IPS DF 6.9 (cell line): ENCODE measurements around the gene PXDC1.
A peak's percentile ranks its signal among the peaks of the same experiment; 100 is the strongest.

ENCODE experiments used
- DNase-seq: peaks from one replicate; pipeline ENCODE4 v3.0.0-alpha.2; 2013; ENCODE audit warnings: low read depth, low spot score
- H3K27ac ChIP-seq: one replicate; pipeline ENCODE4 v1.5.1; 2013; ENCODE audit warnings: low read length, control low read depth
- H3K27me3 ChIP-seq: 2 replicates; pipeline ENCODE4 v1.6.1; 2013; ENCODE audit warnings: mild to moderate bottlenecking, low read length; ENCODE audit not compliant: control insufficient read depth, insufficient read depth
- H3K36me3 ChIP-seq: 2 replicates; pipeline ENCODE4 v1.6.1; 2013; ENCODE audit warnings: low read length; ENCODE audit not compliant: control insufficient read depth, insufficient read depth
- H3K4me1 ChIP-seq: 2 replicates; pipeline ENCODE4 v1.6.1; 2013; ENCODE audit warnings: low read length; ENCODE audit not compliant: control insufficient read depth, insufficient read depth
- H3K4me3 ChIP-seq: 2 replicates; pipeline ENCODE4 v1.5.1; 2013; ENCODE audit warnings: mild to moderate bottlenecking, low read length
- H3K9me3 ChIP-seq: 2 replicates; pipeline ENCODE4 v1.6.1; 2013; ENCODE audit warnings: low read length, inconsistent platforms; ENCODE audit not compliant: control insufficient read depth, insufficient read depth
- WGBS: extraction: QIAGEN DNeasy Blood & Tissue Kit; methylation state at CpG from one replicate; pipeline ENCODE4 v1.1.7; 2013; ENCODE audit warnings: mixed read lengths, missing lambda C conversion rate; ENCODE audit not compliant: insufficient read length, insufficient coverage; 5-methylcytosine and 5-hydroxymethylcytosine counted together

PXDC1 gene

GRCh38 chr6:3751077-3751729 is at the start of gene PXDC1:
PXDC1 (minus strand) TSS chr6:3751713; CDS start chr6:3751531, 182 bp downstream.
- Histone ChIP-seq H3K9me3 (no peaks in the 10 kb centered on the region), H3K4me1 (peaks cover 2% of the 10 kb centered on the region; the same call in 1 of the 2 replicates), H3K27ac (no peak within 1 kb of the TSS), H3K27me3 (peaks cover 21% of the 10 kb centered on the region; the same call in 1 of the 2 replicates), H3K36me3 (no peaks in the 10 kb centered on the region), H3K4me3 (peak within 1 kb of the TSS; percentile 32; the same call in 1 of the 2 replicates)
- DNase-seq: no peak
- no CpG with 5 or more reads among the region's 88 CpGs for WGBS

GRCh38 chr6:3800850-3801591 is 49.5 kb upstream of the PXDC1 start:
- Histone ChIP-seq H3K9me3 (no peaks in the 10 kb centered on the region), H3K27ac (no peak overlapping the region), H3K36me3 (no peaks in the 10 kb centered on the region), H3K27me3 (no peaks in the 10 kb centered on the region), H3K4me3 (no peak overlapping the region), H3K4me1 (no peaks in the 10 kb centered on the region)
- WGBS: no CpG with 5 or more reads among the region's 11 CpGs
- DNase-seq: no peak

- H3K36me3 ChIP-seq: no peaks in the 10 kb centered on the region
- no peak overlapping the region for H3K4me3 ChIP-seq
- no peak for DNase-seq
- H3K27me3 ChIP-seq: no peaks in the 10 kb centered on the region
- no CpG with 5 or more reads among the region's 6 CpGs for WGBS
- no peaks in the 10 kb centered on the region for H3K9me3 ChIP-seq
- H3K4me1 ChIP-seq: no peaks in the 10 kb centered on the region
- no peak overlapping the region for H3K27ac ChIP-seq
Observed at GRCh38 chr6:3799719-3800118, 48.2 kb upstream of the PXDC1 start.

- no peaks in the 10 kb centered on the region for H3K4me1 ChIP-seq
- H3K36me3 ChIP-seq: no peaks in the 10 kb centered on the region
- DNase-seq: no peak
- H3K4me3 ChIP-seq: no peak overlapping the region
- H3K27ac ChIP-seq: no peak overlapping the region
- no peaks in the 10 kb centered on the region for H3K27me3 ChIP-seq
- WGBS: no CpG with 5 or more reads among the region's 8 CpGs
- H3K9me3 ChIP-seq: no peaks in the 10 kb centered on the region
Observed at GRCh38 chr6:3798055-3798919, 46.8 kb upstream of the PXDC1 start.

GRCh38 chr6:3797231-3798054 is 45.9 kb upstream of the PXDC1 start:
- DNase-seq: no peak
- Histone ChIP-seq H3K27me3 (no peaks in the 10 kb centered on the region), H3K4me1 (no peaks in the 10 kb centered on the region), H3K36me3 (no peaks in the 10 kb centered on the region), H3K4me3 (no peak overlapping the region), H3K27ac (no peak overlapping the region), H3K9me3 (no peaks in the 10 kb centered on the region)
- WGBS: no CpG with 5 or more reads among the region's 7 CpGs

GRCh38 chr6:3796719-3797041 is 45.2 kb upstream of the PXDC1 start:
- DNase-seq: no peak
- H3K9me3 ChIP-seq: no peaks in the 10 kb centered on the region
- no peaks in the 10 kb centered on the region for H3K27me3 ChIP-seq
- WGBS: no CpG with 5 or more reads among the region's 2 CpGs
- H3K4me3 ChIP-seq: no peak overlapping the region
- H3K27ac ChIP-seq: no peak overlapping the region
- no peaks in the 10 kb centered on the region for H3K36me3 ChIP-seq
- no peaks in the 10 kb centered on the region for H3K4me1 ChIP-seq

- Histone ChIP-seq H3K4me1 (no peaks in the 10 kb centered on the region), H3K27me3 (no peaks in the 10 kb centered on the region), H3K4me3 (no peak overlapping the region), H3K36me3 (no peaks in the 10 kb centered on the region), H3K27ac (no peak overlapping the region), H3K9me3 (no peaks in the 10 kb centered on the region)
- no CpG with 5 or more reads among the region's 10 CpGs for WGBS
- no peak for DNase-seq
Observed at GRCh38 chr6:3795836-3796718, 44.6 kb upstream of the PXDC1 start.

GRCh38 chr6:3794092-3794491 is 42.6 kb upstream of the PXDC1 start:
- no peak for DNase-seq
- H3K27me3 ChIP-seq: no peaks in the 10 kb centered on the region
- H3K27ac ChIP-seq: no peak overlapping the region
- H3K4me3 ChIP-seq: no peak overlapping the region
- no peaks in the 10 kb centered on the region for H3K36me3 ChIP-seq
- H3K4me1 ChIP-seq: no peaks in the 10 kb centered on the region
- no peaks in the 10 kb centered on the region for H3K9me3 ChIP-seq

- WGBS: no CpG with 5 or more reads among the region's 3 CpGs
- H3K27ac ChIP-seq: no peak overlapping the region
Observed at GRCh38 chr6:3793545-3793944, 42.0 kb upstream of the PXDC1 start.

More at GRCh38 chr6:3793545-3793944, 42.0 kb upstream of the PXDC1 start:
- Histone ChIP-seq H3K9me3 (no peaks in the 10 kb centered on the region), H3K27me3 (no peaks in the 10 kb centered on the region), H3K4me1 (no peaks in the 10 kb centered on the region), H3K4me3 (no peak overlapping the region), H3K36me3 (no peaks in the 10 kb centered on the region)
- DNase-seq: no peak
